ENCODE data around the gene TCF25. TPM values are rescaled to one million over a fixed set of nuclear protein-coding genes. Genes with fewer than 3 reads are reported as not detected.
"Not testable (repeated sequence)": the region's sequence is repeated elsewhere in the genome, so short reads cannot be mapped to it uniquely, and the experiment has no call there.

The TCF25 gene
- total RNA-seq, 1 donor from 2014 or later: 121 TPM

- no peak for DNase-seq (ENCODE audit: low spot score)
These were observed 30.6 kb downstream of the TCF25 start for GRCh38 chr16:89903908-89904515.

- no peak for DNase-seq (ENCODE audit: low spot score)
These were observed 31.5 kb downstream of the TCF25 start for GRCh38 chr16:89904606-89905510.

GRCh38 chr16:89905511-89906139, 32.2 kb downstream of the TCF25 start:
- no peak for DNase-seq (ENCODE audit: low spot score)

- no peak for DNase-seq (ENCODE audit: low spot score)
These were observed 33.0 kb downstream of the TCF25 start for GRCh38 chr16:89906140-89907025.

GRCh38 chr16:89907055-89907814, 33.8 kb downstream of the TCF25 start:
- DNase-seq (ENCODE audit: low spot score): no peak

- no peak for DNase-seq (ENCODE audit: low spot score)
These were observed 34.8 kb downstream of the TCF25 start for GRCh38 chr16:89908236-89908635.

- DNase-seq (ENCODE audit: low spot score): peak; percentile 53
These were observed 36.7 kb downstream of the TCF25 start for GRCh38 chr16:89909777-89910716.

- DNase-seq (ENCODE audit: low spot score): no peak
These were observed 37.4 kb downstream of the TCF25 start for GRCh38 chr16:89910717-89911354.

GRCh38 chr16:89911375-89911774, 38.0 kb downstream of the TCF25 start:
- no peak for DNase-seq (ENCODE audit: low spot score)

GRCh38 chr16:89912143-89912542, 38.8 kb downstream of the TCF25 start:
- no peak for DNase-seq (ENCODE audit: low spot score)

GRCh38 chr16:89912627-89913026, 39.2 kb downstream of the TCF25 start:
- no peak for DNase-seq (ENCODE audit: low spot score)

- DNase-seq (ENCODE audit: low spot score): no peak
These were observed 40.3 kb downstream of the TCF25 start for GRCh38 chr16:89913408-89914387.

GRCh38 chr16:89914642-89915285, 41.4 kb downstream of the TCF25 start:
- not testable (repeated sequence) for DNase-seq (ENCODE audit: low spot score)

- DNase-seq (ENCODE audit: low spot score): no peak
These were observed 42.2 kb downstream of the TCF25 start for GRCh38 chr16:89915303-89916232.

- DNase-seq (ENCODE audit: low spot score): peak; percentile 93
These were observed 44.5 kb downstream of the TCF25 start for GRCh38 chr16:89917773-89918452.

Data from umbilical cord (tissue), 2 donors.